MCF 10A (cell line): ENCODE measurements around the gene CDC42EP1. TPM values are rescaled to one million over a fixed set of nuclear protein-coding genes. Genes with fewer than 3 reads are reported as not detected.
"Not testable (repeated sequence)": the region's sequence is repeated elsewhere in the genome, so short reads cannot be mapped to it uniquely, and the experiment has no call there.

Experiments
- BruUV-seq: library from RNA; stranded (reverse); fragments of 400-500 nt; replicated peaks from 2 replicates; lab custom pipeline; 2021; lab: Mats Ljungman, UMichigan
- CTCF ChIA-PET: fragments of 300-600 bp; sonication (Branson Sonifier 250); formaldehyde crosslinking; extraction: SDS; loops from one replicate; lab custom pipeline; 2021; ENCODE audit warnings: antibody characterized with exemption, inconsistent platforms; lab: Yijun Ruan, JAX
- POLR2A ChIA-PET: fragments of 300-600, 350-650 bp; sonication (Branson Sonifier 250); formaldehyde crosslinking; extraction: SDS; loops from one replicate; lab custom pipeline; 2020; ENCODE audit warnings: antibody characterized with exemption, inconsistent platforms; lab: Yijun Ruan, JAX
- DNase-seq: peaks from one replicate; pipeline ENCODE4 v3.0.0-alpha.2; 2018; ENCODE audit not compliant: unreplicated experiment
- H3K27ac Mint-ChIP-seq: one replicate; pipeline ENCODE4 v1.8.0; 2022; ENCODE audit warnings: mild to moderate bottlenecking, low read depth, mixed read lengths; ENCODE audit not compliant: unreplicated experiment
- H3K27me3 Mint-ChIP-seq: one replicate; pipeline ENCODE4 v1.8.0; 2022; ENCODE audit warnings: mixed read lengths; ENCODE audit not compliant: insufficient read depth, unreplicated experiment
- H3K36me3 Mint-ChIP-seq: one replicate; pipeline ENCODE4 v1.8.0; 2022; ENCODE audit warnings: mild to moderate bottlenecking, moderate library complexity, mixed read lengths; ENCODE audit not compliant: insufficient read depth, unreplicated experiment
- H3K4me1 Mint-ChIP-seq: one replicate; pipeline ENCODE4 v1.8.0; 2022; ENCODE audit warnings: mixed read lengths; ENCODE audit not compliant: insufficient read depth, unreplicated experiment
- H3K4me3 Mint-ChIP-seq: one replicate; pipeline ENCODE4 v1.8.0; 2022; ENCODE audit warnings: mild to moderate bottlenecking, moderate library complexity, mixed read lengths; ENCODE audit not compliant: unreplicated experiment
- H3K9me3 Mint-ChIP-seq: one replicate; pipeline ENCODE4 v1.8.0; 2022; ENCODE audit warnings: mixed read lengths; ENCODE audit not compliant: unreplicated experiment
- CTCF ChIP-seq: fragments of 200-600 bp; IDR thresholded peaks from one replicate; pipeline ENCODE4 v1.8.0; 2022; ENCODE audit warnings: antibody characterized with exemption, mild to moderate bottlenecking; ENCODE audit not compliant: unreplicated experiment
- intact Hi-C: fragments of 100-400 bp; cut with micrococcal nuclease; formaldehyde crosslinking; loops from 2 replicates; pipeline ENCODE4 v1.14.1; 2022
- total RNA-seq: library from RNA; stranded (reverse); gene quantifications from 2 replicates; pipeline ENCODE4 v1.2.3, GENCODE V29; 2022

The CDC42EP1 gene
- total RNA-seq, 1 experiment from 2014 or later, result 148 TPM

- Mint-ChIP-seq H3K4me1 (peaks cover 13% of the 10 kb centered on the region), H3K27ac (peak overlapping the region; percentile 57), H3K4me3 (no peak overlapping the region), H3K9me3 (no peaks in the 10 kb centered on the region), H3K27me3 (no peaks in the 10 kb centered on the region), H3K36me3 (no peaks in the 10 kb centered on the region)
- intact Hi-C loops, result no loop called here
- ChIA-PET POLR2A (interaction anchor here (0.7 to 1.4 kb wide), 7 partner anchors 9 to 40 kb away, joined by 3 to 8 read pairs (median 4); no protein-coding TSS in a partner anchor), CTCF (interaction anchor here (0.6 kb wide), 1 partner anchor 26 kb away, joined by 3 read pairs; no protein-coding TSS in a partner anchor)
- DNase-seq, result peak; percentile 94
- TF ChIP-seq CTCF, result no peak
- no TSS peak for BruUV-seq
These were observed 35.1 kb upstream of the CDC42EP1 start for GRCh38 chr22:37525073-37525745.

- no TSS peak for BruUV-seq
- POLR2A ChIA-PET, result interaction anchor here (0.7 to 1.4 kb wide), 5 partner anchors 8 to 40 kb away, joined by 3 to 8 read pairs (median 4); no protein-coding TSS in a partner anchor
- no peaks in the 10 kb centered on the region for H3K9me3 Mint-ChIP-seq
- peak overlapping the region; percentile 57 for H3K27ac Mint-ChIP-seq
- DNase-seq, result no peak
- CTCF ChIA-PET, result no interaction called here
- peaks cover 13% of the 10 kb centered on the region for H3K4me1 Mint-ChIP-seq
- H3K4me3 Mint-ChIP-seq, result no peak overlapping the region
- intact Hi-C loops, result no loop called here
- no peak for TF ChIP-seq CTCF
- H3K36me3 Mint-ChIP-seq, result no peaks in the 10 kb centered on the region
- no peaks in the 10 kb centered on the region for H3K27me3 Mint-ChIP-seq
These were observed 34.4 kb upstream of the CDC42EP1 start for GRCh38 chr22:37525746-37526350.

GRCh38 chr22:37526376-37526775, 33.9 kb upstream of the CDC42EP1 start:
- intact Hi-C loops, result no loop called here
- POLR2A ChIA-PET, result interaction anchor here (1.4 to 2.0 kb wide), 3 partner anchors 14 to 65 kb away, joined by 3 to 8 read pairs (median 7); no protein-coding TSS in a partner anchor
- H3K9me3 Mint-ChIP-seq, result no peaks in the 10 kb centered on the region

GRCh38 chr22:37527081-37527752, 33.1 kb upstream of the CDC42EP1 start:
- POLR2A ChIA-PET, result interaction anchor here (1.0 to 2.0 kb wide), 4 partner anchors 11 to 81 kb away, joined by 3 to 7 read pairs (median 4); no protein-coding TSS in a partner anchor
- H3K36me3 Mint-ChIP-seq, intact Hi-C loops, BruUV-seq, H3K4me3 Mint-ChIP-seq, H3K27me3 Mint-ChIP-seq, H3K9me3 Mint-ChIP-seq, H3K27ac Mint-ChIP-seq: not testable (repeated sequence)
- CTCF ChIA-PET, result interaction anchor here (0.6 to 3.3 kb wide), 6 partner anchors 11 to 249 kb away, joined by 3 to 18 read pairs (median 6); no protein-coding TSS in a partner anchor
- DNase-seq, result peak; percentile 33
- H3K4me1 Mint-ChIP-seq, result peaks cover 13% of the 10 kb centered on the region

More at GRCh38 chr22:37526376-37526775, 33.9 kb upstream of the CDC42EP1 start:
- no TSS peak for BruUV-seq
- H3K4me1 Mint-ChIP-seq, result peaks cover 13% of the 10 kb centered on the region
- no peaks in the 10 kb centered on the region for H3K27me3 Mint-ChIP-seq
- TF ChIP-seq CTCF, result no peak
- no peak overlapping the region for H3K4me3 Mint-ChIP-seq
- CTCF ChIA-PET, result interaction anchor here (2.8 to 3.3 kb wide), 2 partner anchors 13 to 41 kb away, joined by 6 to 18 read pairs; no protein-coding TSS in a partner anchor
- peak overlapping the region; percentile 57 for H3K27ac Mint-ChIP-seq
- H3K36me3 Mint-ChIP-seq, result no peaks in the 10 kb centered on the region
- peak; percentile 96 for DNase-seq

GRCh38 chr22:37527952-37528351, 32.3 kb upstream of the CDC42EP1 start:
- H3K27ac Mint-ChIP-seq, H3K9me3 Mint-ChIP-seq, BruUV-seq, H3K4me3 Mint-ChIP-seq, H3K36me3 Mint-ChIP-seq, H3K27me3 Mint-ChIP-seq, DNase-seq, intact Hi-C loops: not testable (repeated sequence)
- POLR2A ChIA-PET, result interaction anchor here (1.0 to 2.0 kb wide), 4 partner anchors 11 to 80 kb away, joined by 3 to 7 read pairs (median 4); no protein-coding TSS in a partner anchor
- peaks cover 13% of the 10 kb centered on the region for H3K4me1 Mint-ChIP-seq
- CTCF ChIA-PET, result interaction anchor here (0.7 to 3.3 kb wide), 5 partner anchors 12 to 65 kb away, joined by 6 to 18 read pairs (median 7); no protein-coding TSS in a partner anchor
